OCI-LY3 (cell line): Measurements from ENCODE around the gene SNU13.

Experiments used
- CTCF ChIP-seq: fragments of 200-600, 300-600 bp; sonication (generic); IDR thresholded peaks from 2 replicates; pipeline ENCODE4 v1.5.1; 2014; ENCODE audit warnings: antibody characterized with exemption, low read length, low read depth
- EZH2phosphoT487 ChIP-seq: fragments of 200-600 bp; shearing (Covaris generic); IDR thresholded peaks from 2 replicates; pipeline ENCODE4 v1.6.1; 2018; ENCODE audit warnings: antibody characterized with exemption, mixed run types, low read depth

- TF ChIP-seq EZH2phosphoT487 (no peak), CTCF (no peak)
Observed at GRCh38 chr22:41642331-41643110, 46.1 kb downstream of the SNU13 start.
